Skeletal muscle tissue (tissue), 4 donors: ENCODE data around the gene AP3D1. TPM values are rescaled to one million over a fixed set of nuclear protein-coding genes. Genes with fewer than 3 reads are reported as not detected.

ENCODE experiments used
- H3K27ac ChIP-seq: one replicate; pipeline ENCODE4 v1.7.0; 2013; ENCODE audit warnings: mild to moderate bottlenecking, low read depth, low read length, inconsistent platforms
- H3K27me3 ChIP-seq, 3 donors: one replicate each; pipeline ENCODE4 v1.7.0; 2013; ENCODE audit warnings: low read length in 3 of 3; ENCODE audit not compliant: control insufficient read depth in 3 of 3, insufficient read depth in 3 of 3
- H3K36me3 ChIP-seq, 3 donors: one replicate each; pipeline ENCODE4 v1.7.0; 2013; ENCODE audit warnings: low read length in 3 of 3; ENCODE audit not compliant: control insufficient read depth in 3 of 3, insufficient read depth in 3 of 3
- H3K4me1 ChIP-seq, 3 donors: one replicate each; pipeline ENCODE4 v1.7.0; 2013; ENCODE audit warnings: low read length in 3 of 3, mild to moderate bottlenecking in 3 of 3; ENCODE audit not compliant: control insufficient read depth in 3 of 3, insufficient read depth in 3 of 3
- H3K4me3 ChIP-seq, 3 donors: one replicate each; pipeline ENCODE4 v1.7.0; 2013; ENCODE audit warnings: low read length in 3 of 3
- H3K9ac ChIP-seq, 3 donors: one replicate each; pipeline ENCODE4 v1.7.0; 2013; ENCODE audit warnings: low read length in 3 of 3, mild to moderate bottlenecking in 3 of 3, moderate library complexity in 2 of 3, low read depth in 1 of 3
- H3K9me3 ChIP-seq, 3 donors: one replicate each; pipeline ENCODE4 v1.7.0; 2013; ENCODE audit warnings: low read length in 3 of 3; ENCODE audit not compliant: control insufficient read depth in 3 of 3
- total RNA-seq: library from RNA; depleted of rRNA; stranded (reverse); fragments of >200 nt; gene quantifications from one replicate; pipeline ENCODE4 v1.2.3, GENCODE V29; 2014
- donor health status: Osteomylitis.

Gene AP3D1
- total RNA-seq, 1 donor from 2014 or later, result 33.4 TPM

DNA sequence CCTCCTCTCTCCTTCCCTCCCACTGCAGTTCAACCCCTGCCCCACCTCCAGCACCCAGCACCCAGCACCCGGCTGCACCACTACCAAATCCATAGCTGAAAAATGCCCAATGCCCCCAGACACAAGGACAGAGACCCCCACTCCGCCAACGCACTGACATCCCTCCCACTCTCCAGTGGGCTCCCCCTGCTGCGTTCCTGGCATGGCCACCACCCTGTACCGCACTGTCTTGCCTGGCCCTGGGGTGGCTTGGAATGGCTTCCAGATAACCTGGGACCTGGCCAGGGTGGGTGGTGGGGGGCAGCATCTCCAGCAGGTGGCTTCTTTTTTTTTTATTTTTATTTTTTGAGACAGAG is 94.6 kb downstream of the AP3D1 start:
- Histone ChIP-seq H3K36me3 (no peaks in the 10 kb centered on the region), H3K27ac (peak overlapping the region; percentile 51), H3K9me3 (no peaks in the 10 kb centered on the region), H3K4me1 (peaks cover 48 to 70% (median 66%) of the 10 kb centered on the region in 3 donors), H3K9ac (peak overlapping the region in 1 of 3 donors; percentile 8), H3K27me3 (no peaks in the 10 kb centered on the region), H3K4me3 (no peak overlapping the region)

DNA sequence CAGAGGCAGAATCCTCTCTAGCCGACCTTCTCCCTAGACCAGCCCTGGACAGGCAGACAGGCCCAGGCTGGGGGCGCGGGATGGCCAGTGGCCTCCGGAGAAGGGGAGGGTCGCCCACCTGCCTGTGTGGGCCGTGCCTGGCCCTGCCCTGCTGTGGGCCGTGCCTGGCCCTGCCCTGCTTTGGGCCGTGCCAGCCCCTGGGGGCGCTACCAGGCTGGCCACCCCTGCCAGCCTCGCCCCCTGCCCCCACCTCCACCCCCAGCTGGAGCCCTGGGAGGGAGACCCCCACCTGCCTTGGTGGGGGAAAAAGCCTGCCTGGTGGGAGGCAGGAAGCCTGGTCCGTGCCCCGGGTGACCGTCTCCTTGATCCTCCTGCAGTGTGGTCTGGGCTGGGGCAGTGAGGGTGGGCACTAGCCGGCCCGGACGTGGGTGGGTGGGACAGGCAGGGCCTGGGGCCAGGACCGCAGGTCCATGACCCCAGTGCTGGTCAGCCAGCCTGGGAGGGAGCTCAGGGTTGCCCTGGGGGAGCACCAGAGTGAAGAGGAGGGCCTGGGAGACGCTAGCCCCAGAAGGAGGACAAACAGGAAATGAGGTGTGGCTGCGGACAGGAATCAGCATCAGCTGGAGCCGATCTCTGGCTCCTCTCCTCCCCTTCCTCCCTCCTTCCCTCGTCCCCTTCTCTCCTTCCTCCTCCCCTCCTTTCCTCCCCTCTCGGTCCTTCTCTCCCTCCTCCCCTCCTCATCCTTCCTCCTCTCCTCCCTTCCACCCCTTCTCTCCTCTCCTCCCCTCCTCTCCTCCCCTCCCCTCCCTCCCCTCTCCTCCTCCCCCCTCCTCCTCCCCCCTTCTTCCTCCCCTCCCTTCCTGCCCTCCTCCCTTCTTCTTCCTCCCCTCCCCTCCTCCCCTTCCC is 95.2 kb downstream of the AP3D1 start:
- Histone ChIP-seq H3K4me3 (peak overlapping the region; percentile 36 to 52 (median 48)), H3K9me3 (no peaks in the 10 kb centered on the region), H3K4me1 (peaks cover 52 to 73% (median 70%) of the 10 kb centered on the region in 3 donors), H3K9ac (peak overlapping the region; percentile 61 to 74 (median 62)), H3K36me3 (no peaks in the 10 kb centered on the region), H3K27ac (peak overlapping the region; percentile 86), H3K27me3 (no peaks in the 10 kb centered on the region)

DNA sequence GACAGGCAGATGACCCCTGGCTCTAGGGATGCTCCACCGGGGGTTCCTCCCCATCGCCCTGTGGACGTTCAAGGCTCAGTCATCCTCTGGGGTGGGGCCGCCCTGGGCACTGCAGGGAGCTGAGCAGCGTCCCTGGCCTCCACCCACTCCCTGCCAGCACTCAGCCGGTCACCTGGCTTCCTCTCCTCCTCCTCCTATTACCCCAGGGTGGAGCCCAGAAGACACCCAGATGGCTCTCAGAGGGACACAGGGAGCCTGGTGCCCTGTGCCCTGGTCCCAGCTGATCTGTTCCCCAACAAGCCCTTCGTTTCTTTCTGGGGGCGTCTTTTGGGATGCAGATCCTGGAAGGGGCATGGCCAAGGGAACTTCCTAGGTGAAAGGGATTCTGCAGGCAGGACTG is 96.6 kb downstream of the AP3D1 start:
- Histone ChIP-seq H3K27ac (no peak overlapping the region), H3K9me3 (no peaks in the 10 kb centered on the region), H3K4me3 (no peak overlapping the region), H3K36me3 (peaks cover 0 to 5% (median 0%) of the 10 kb centered on the region in 3 donors), H3K9ac (peak overlapping the region in 1 of 3 donors; percentile 33), H3K27me3 (no peaks in the 10 kb centered on the region), H3K4me1 (peaks cover 40 to 62% (median 61%) of the 10 kb centered on the region in 3 donors)

DNA sequence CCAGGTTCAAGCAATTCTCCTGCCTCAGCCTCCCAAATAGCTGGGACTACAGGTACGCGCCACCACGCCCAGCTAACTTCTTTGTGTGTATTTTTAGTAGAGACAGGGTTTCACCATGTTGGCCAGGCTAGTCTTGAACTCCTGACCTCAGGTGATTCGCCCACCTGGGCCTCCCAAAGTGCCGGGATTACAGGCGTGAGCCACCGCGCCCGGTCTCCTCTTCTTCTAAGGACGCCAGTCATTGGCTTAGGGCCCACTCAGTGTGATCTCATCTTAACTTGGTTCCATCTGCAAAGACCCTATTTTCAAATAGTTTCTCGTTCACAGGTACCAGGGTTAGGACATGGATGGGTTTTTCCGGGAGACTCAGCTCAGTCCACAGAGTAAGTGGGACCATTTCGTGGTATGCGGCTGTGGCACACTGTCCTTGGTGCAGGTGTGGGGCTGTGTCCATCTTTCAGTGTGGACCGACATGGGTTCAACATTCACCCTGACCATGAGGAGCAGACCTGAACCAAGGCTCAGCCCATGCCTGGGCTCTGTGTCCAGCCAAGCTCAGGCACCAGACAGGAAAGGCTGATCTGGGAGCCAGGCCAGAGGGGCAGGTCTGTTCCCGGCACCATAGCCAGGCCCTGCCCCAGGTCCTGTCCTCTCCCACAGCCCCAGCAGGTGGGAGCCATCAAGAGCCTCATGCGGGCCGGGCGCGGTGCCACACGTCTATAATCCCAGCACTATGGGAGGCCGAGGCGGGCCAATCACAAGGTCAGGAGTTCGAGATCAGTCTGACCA is 97.6 kb downstream of the AP3D1 start:
- peak overlapping the region; percentile 23 for H3K27ac ChIP-seq
- peaks cover 40 to 62% (median 61%) of the 10 kb centered on the region in 3 donors for H3K4me1 ChIP-seq
- no peaks in the 10 kb centered on the region for H3K27me3 ChIP-seq
- H3K9ac ChIP-seq, result peak overlapping the region in 1 of 3 donors; percentile 25
- no peak overlapping the region for H3K4me3 ChIP-seq
- peaks cover 0 to 6% (median 0%) of the 10 kb centered on the region in 3 donors for H3K36me3 ChIP-seq
- no peaks in the 10 kb centered on the region for H3K9me3 ChIP-seq

DNA sequence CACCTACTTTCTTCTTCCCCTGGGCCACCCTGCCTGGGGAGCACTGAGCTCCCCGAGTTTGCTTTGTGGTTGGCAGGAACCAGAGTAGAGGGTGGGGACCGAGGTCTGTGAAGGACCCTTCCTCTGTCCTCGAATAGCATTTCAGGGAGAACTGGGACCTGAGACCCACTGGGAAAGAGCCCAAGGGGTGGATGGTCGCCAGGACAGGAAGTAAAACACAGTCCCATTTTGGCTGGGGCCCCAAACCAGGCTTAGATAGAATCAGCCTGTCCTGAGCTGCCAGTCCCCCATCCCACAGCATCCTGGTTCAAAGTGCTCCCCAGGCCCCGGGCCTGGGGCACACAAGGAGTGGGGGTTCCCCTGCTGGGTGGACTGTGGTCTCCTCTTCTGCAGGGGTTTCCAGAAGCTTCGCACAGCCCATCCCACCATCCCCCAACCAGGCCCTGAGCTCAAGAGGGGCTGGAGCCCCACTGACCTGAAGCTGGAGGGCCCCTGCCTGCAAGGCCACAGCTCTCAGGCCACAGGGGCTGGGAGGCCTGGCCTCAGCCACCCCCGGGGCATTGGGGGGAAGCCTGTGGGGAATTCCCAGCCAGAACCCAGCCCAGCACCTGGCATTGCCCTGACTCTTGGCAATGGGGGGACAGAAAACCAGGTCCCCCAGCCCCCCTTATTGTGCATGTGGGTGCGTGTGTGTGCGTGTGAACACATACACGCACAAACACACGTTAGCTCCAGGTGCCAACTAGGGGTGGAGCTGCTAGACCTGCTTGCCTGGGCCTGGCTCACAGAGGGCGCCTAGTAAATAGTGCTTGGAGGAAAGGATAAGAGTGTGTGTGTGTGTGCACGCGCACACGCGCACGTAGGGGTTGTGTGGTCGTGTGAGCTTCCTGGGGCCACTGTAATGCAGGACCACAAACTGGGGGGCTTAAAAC is 99.3 kb downstream of the AP3D1 start:
- H3K27me3 ChIP-seq, result no peaks in the 10 kb centered on the region
- peaks cover 51 to 69% (median 66%) of the 10 kb centered on the region in 3 donors for H3K4me1 ChIP-seq
- peak overlapping the region; percentile 56 to 79 (median 64) for H3K4me3 ChIP-seq
- no peaks in the 10 kb centered on the region for H3K9me3 ChIP-seq
- H3K27ac ChIP-seq, result peak overlapping the region; percentile 79
- H3K9ac ChIP-seq, result peak overlapping the region; percentile 58 to 94 (median 77)
- peaks cover 0 to 13% (median 0%) of the 10 kb centered on the region in 3 donors for H3K36me3 ChIP-seq

DNA sequence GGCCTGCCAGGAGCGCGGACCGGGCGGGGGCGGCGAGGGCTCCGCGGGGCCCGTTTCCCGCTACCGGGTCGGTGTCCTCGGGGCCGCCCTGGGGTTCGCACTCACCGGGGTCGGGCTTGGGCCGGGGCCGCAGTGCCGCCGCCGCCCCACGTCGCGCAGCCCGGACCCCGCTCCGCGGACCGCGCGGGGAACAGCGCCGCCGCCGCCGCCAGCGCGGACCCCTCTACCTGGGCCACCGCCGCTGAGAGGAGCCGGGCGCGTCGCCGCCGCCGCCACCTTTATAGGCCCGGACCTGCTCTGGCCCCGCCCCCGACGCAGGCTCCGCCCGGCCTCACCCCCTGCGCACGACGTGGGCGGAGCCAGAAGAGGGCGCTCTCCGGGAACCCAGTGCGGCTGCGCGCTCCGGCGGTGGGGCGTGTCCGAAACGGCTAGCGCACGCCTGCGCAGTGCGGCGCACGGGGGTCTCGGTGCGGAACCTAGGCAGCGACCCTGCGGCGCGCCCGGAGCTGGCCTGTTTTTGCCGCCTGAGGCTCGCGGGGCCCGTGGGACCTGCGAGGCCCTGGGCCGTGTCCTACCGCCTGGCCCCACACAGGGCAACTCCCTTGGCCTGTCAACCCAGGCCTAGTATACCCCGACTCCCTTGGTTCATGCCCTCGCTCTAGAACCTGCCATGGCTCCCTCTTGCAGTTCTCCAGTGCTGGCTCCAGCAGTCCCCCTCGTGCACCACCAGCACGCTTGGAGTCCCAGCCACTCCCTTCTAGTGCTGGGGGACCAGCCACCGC is 100.2 kb downstream of the AP3D1 start, which contains the start of gene MKNK2:
MKNK2 (minus strand) TSS at position 254 of the 782 bp plus-strand sequence. CDS start 393 bp downstream, outside the sequence.
- Histone ChIP-seq H3K9ac (peak within 1 kb of the TSS; percentile 93 to 99 (median 97)), H3K4me1 (peaks cover 56 to 72% (median 68%) of the 10 kb centered on the region in 3 donors), H3K9me3 (no peaks in the 10 kb centered on the region), H3K36me3 (peaks cover 5 to 16% (median 6%) of the 10 kb centered on the region in 3 donors), H3K4me3 (peak within 1 kb of the TSS; percentile 85 to 93 (median 90)), H3K27ac (peak within 1 kb of the TSS; percentile 96), H3K27me3 (no peaks in the 10 kb centered on the region)

Other genes starting within 250 kb of the AP3D1 start
- gene ADAT3, start 246.2 kb downstream of the AP3D1 start, total RNA-seq, result 1.0 TPM
- 8.9 TPM for gene SCAMP4, start 246.2 kb downstream of the AP3D1 start, total RNA-seq
- gene CSNK1G2, start 210.4 kb downstream of the AP3D1 start, total RNA-seq, result 24.0 TPM
- 28.7 TPM for gene BTBD2, start 135.9 kb downstream of the AP3D1 start, total RNA-seq
- gene MKNK2, start 100.3 kb downstream of the AP3D1 start, total RNA-seq, result 32.4 TPM
- 12.0 TPM for gene MOB3A, start 55.2 kb downstream of the AP3D1 start, total RNA-seq
- 2.1 TPM for gene IZUMO4, start 54.7 kb downstream of the AP3D1 start, total RNA-seq
- 5.7 TPM for gene DOT1L, start 12.4 kb upstream of the AP3D1 start, total RNA-seq
- 63.2 TPM for gene PLEKHJ1, start 84.8 kb upstream of the AP3D1 start, total RNA-seq
- gene SF3A2, start 85.3 kb upstream of the AP3D1 start, total RNA-seq, result 37.6 TPM
- gene AMH, start 97.8 kb upstream of the AP3D1 start, total RNA-seq, result 0.52 TPM
- 79.3 TPM for gene JSRP1, start 104.9 kb upstream of the AP3D1 start, total RNA-seq
- gene PEAK3, start 130.6 kb upstream of the AP3D1 start, total RNA-seq, result not detected
- not detected for gene LINGO3, start 156.6 kb upstream of the AP3D1 start, total RNA-seq
- gene LSM7, start 177.0 kb upstream of the AP3D1 start, total RNA-seq, result 49.1 TPM
- 11.0 TPM for gene SPPL2B, start 177.1 kb upstream of the AP3D1 start, total RNA-seq
- under 0.01 TPM for gene TMPRSS9, start 208.7 kb upstream of the AP3D1 start, total RNA-seq